GM18511 (cell line): ENCODE measurements around the gene LRMDA.

Experiments used
- ATAC-seq: cut with Tn5 transposase; IDR thresholded peaks from one replicate; pipeline ENCODE4 v1.9.1; 2021; ENCODE audit warnings: mild to moderate bottlenecking, moderate library complexity; ENCODE audit not compliant: unreplicated experiment

The LRMDA gene

DNA sequence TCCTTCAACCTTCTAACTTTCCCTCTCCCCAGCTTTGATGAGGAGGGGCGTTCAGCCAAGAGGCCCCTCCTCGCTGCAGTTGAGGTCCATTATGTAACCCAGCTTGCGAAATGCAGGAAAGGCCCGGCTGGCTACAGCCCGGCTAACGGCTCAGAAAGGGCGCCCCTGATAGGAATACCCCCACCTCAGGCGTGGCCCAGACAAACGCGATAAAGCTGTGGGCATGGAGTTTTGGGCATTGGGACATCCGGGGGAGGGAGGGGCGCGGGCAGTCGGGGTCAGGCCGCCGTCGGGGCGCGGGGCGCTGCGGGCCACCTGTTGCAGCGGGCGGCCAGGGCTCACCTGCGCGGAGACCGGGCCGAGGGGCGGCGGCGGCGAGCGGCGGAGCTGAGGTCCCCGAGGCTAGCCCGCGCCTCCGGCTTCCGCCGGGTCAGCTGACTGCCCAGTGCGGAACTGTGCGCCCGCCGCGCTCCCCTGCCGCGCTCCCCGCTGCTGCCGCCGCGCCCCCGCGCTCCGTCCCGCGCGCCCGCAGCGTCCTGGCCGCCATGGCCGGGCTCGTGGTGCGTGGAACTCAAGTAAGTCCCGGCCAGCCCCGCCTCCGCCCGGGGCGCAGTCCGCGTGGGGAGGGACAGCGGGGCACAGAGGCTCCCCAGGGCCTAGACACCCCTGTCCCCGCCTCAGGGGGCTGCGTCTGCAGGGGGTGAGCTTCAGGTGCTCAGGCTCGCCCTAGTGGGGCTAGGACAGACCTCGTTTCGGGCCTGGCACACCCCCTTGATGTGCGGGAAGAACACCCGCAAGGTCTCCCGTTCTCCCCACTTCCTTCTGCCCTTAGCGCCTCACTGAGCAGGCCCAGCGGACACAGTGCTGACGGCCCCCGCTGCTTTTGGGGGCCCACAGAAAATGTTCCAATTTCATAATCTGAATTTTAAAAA is at the start of gene LRMDA:
TSS of gene LRMDA (plus strand) at position 445 of the 932 bp plus-strand sequence.
- peak; percentile 58 for ATAC-seq

DNA sequence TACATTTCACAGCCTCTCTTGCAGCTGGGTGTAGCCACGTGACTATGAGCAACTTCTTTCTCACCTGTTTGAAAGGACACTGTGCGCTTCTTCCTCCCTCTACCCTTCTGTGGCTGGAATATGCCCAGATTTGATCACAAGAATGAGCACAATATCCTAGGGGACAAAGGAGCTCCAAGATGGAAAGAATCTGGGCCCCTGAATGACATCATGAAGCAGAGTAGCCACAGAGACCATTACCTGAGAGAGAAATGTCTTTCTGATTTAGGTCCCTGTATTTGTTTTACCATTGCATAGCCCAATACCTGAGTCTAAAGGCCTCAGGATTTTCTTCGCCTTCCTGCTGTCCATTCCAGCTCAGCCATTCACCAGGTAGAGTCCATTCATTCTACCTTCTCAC is 45.3 kb upstream of the LRMDA start:
- ATAC-seq, result no peak

DNA sequence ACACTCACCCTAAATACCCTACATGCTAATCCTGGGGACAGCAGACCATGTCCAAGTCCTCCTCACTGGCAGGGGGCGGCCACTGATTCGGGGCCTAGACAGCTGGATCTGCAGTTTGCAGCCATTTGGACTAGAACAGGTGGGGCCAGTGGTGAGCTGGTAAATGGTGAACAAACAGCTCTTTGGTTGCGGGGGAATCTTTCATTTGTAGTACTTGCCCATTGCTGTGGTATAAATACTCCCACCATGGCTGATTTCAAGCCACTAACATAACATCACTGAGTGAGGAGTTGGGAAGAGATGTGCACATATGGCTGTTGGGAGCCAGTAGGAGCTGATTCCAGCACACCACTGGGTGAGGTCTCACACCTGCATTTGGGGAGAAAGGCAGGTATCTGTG is 43.3 kb upstream of the LRMDA start:
- ATAC-seq, result no peak

DNA sequence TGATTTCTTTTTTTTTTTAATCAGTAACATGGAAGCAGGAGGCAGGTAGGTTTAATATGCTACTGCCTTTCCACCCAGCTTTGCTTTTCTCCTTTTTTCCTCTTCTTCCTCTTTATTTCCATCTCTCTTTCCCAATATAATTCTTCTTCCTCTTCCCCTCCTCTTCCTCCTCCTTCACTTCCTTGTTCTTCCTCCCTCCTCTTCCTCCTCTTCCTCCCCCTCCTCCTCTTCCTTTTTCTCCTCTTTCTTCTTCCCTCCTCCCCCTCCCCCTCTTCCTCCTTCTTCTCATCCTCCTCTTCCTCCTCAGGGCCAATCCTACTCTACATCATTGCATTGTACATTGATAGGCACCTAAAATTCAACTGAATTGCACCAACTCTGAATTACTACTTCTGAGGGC is 41.2 kb upstream of the LRMDA start:
- no peak for ATAC-seq

DNA sequence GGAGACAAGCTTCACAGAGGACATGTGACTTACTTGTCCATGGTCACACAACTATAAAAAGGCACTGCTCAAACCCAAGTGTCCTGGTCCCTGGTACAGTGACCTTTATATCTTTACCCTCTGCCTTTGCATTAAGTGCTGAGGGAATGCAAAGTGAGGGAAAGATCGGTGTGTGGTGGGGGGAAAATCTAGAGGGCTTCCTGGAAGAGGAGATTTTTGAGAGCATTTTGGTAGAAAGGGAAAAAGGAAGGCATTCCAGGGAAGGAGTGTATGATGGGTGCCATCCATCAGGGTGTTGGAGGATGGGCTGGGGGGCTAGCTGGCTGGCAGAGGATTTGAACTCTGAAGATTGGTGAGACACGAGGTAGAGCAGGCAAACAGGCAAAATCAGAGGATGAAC is 39.2 kb upstream of the LRMDA start:
- no peak for ATAC-seq

DNA sequence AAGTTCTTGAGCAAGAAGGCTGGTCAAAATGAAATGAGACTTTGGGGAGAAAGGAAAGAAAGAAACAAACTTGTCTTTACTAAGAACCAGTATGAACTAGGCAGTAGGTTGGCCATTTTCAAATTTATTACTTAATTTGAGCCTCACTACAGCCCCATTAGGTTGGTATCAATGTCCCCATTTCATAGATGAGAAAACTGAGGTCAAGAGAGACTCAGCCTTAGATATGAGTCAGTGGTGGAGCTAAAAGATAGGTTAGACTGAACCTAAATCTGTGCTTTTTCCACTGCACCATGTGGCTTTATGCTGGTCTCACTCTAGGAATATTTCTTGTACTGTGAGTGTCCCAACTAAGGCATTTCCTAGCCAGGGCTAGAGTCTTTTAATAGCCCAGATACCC is 38.7 kb upstream of the LRMDA start:
- no peak for ATAC-seq

DNA sequence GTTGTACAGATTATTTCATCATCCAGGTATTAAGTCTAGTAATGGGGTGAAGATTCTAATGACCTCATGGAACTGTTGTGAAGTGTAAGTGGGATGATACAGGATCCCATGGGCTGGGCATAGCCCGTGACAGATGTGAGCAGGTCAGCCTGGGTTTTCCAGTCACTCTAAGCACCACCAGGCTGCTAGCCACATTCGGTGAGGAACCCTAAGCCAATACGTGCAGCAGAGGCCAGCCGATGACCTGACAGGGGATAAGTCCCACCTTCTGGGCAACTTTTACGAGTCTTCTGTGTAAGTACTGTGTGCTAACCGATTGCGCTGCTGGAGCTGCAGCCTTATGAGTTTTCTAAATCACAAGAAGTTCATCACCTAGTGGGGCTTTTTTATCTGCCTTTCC is 37.2 kb upstream of the LRMDA start:
- ATAC-seq, result no peak

DNA sequence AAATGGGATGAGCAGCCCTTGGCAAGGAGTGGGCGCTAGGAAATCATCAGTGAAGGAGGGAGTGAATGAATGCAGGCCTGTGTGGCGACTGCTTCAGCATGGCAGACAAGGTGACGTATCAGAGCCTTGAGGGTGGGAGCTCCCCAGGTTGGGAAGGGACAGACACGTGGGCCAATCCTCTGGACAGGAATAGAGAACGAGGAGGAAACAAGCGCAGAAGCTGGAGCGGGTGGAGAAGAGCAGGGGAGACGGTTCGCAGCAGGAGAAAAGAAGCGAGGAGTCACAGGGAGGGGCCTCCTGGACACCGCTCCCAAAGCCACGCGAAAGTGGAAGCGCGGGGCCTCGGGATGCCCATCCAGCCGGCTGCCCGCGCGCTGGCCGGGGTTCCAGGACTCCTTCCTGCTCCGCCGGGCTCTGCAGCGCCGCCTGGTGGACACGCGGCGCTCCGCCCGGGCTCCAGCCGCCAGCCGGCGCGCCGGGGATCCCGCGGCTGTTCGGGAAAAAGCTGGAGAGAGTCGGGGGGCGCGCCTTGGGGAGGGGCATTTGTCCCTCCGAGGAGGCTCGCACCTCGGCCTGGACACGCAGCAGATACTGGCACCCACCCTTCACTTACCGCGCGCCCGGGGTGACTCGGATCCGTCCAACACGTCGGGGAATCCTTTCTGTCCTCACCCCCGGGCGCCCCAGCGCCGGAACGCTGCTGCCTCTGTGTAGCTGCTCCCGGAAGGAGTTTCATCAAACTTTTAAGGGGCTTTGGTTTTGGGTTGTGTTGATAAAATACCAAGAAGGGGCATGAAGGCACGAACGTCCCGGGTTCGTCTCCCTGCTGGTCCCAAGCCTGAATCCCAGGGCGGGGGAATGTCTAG is 36.1 kb upstream of the LRMDA start:
- no peak for ATAC-seq

DNA sequence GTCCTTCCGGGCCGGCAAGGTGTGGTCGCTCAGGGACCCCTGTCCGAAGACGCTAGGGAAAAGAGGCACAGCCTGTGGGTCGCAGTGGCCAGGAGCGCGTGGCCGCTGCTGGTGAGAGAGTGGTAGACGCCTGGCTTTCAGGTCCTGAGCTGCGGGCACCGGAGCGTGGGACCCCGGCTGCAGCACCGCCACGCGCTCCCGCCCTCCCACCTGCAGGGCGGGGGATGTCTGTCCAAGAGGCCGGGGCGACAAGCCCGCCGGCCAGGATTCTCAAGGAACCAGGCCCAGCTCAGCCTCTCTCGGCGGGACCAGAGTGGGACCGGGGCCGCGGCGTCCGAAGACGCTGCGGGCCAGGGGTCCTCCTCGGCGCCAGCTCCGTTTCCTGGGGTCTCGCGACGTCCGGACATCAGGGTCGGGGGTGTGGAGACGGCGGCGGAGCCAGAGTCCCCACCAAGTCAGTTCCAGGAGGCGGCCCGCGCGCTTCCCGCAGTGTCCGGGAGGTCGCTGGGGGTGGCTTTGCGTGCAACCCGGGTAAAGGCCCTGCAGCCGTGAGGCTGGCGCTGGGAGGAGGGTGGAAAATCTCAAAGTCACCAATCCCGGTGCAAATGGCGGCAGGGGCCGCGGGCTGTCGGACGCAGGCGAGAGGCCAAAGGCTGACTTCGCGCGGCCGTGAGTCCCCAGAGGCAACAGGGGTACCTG is 35.3 kb upstream of the LRMDA start:
- ATAC-seq, result no peak

DNA sequence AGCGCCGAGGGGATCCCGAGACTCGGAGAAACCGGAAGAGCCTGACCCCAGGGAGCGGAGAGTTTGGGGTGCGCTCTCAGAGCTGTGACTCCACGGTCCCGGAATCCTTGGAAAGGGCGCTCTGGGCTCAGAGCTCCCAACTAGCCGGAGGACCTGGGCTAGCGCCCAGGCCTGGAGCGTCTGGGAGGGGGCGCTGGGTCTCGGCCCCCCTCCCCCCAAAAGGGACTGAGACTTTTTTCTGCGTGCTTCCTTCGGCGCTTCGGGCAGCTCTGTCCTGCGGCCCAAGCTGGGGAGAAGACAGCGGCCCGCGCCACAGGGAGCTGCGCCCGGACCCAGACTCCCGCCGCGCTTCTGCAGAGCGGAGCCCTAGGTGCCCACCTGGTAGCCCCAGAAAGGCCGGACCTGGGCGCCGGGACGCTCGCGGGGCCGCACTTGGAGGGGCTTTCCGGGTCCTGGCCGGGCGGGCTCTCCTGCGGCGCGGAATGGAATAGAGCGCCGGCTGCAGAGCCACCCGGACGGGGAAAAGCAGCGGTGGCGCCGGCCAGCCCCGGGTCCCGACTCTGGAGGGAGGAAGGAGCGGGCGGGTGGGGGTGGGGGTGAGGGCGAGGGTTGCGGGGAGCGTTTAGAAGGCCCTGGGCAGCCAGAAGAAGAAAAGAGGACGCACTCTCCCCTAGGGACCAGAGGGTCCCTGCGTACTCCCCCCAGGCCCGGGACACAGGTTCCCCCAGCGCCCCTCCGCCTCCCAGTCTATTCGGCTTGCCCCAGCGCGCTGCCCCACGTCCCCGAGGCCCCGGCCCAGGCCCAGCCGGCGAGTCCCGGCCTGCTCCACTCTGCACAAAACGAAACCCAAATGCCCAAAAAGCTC is 34.6 kb upstream of the LRMDA start:
- ATAC-seq, result no peak

DNA sequence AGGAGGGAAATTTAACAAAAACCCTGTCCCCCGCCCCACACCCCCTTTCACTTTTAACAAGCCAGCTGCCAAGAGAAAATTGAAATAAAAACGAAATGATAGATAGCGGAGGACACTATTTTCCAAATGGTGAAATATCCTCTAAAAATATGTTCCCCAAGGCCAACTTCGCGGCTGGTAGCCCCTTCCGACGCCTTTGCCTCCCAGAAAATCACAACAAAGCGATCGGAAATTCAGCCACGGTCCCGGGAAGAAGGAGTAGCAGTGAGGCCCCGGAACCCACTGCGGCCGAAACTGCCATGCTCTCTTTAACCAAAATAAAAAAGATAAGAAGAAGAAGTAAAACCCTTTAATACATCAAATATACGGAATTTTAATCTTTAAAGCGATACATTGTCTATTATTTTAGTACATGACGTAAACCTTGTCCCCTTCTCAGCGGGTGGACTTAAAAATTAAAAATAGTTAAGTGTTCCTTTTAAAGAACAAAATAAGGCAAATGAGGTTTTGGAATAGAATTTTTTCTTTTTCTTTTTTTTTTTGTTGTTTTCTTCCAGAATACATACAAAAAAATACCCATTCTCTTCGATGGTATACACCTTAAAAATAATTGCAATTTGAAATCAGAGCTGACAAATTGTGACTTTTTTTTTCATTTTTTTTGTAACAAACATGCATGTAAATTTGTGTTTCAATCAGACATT is 33.8 kb upstream of the LRMDA start:
- ATAC-seq, result no peak

DNA sequence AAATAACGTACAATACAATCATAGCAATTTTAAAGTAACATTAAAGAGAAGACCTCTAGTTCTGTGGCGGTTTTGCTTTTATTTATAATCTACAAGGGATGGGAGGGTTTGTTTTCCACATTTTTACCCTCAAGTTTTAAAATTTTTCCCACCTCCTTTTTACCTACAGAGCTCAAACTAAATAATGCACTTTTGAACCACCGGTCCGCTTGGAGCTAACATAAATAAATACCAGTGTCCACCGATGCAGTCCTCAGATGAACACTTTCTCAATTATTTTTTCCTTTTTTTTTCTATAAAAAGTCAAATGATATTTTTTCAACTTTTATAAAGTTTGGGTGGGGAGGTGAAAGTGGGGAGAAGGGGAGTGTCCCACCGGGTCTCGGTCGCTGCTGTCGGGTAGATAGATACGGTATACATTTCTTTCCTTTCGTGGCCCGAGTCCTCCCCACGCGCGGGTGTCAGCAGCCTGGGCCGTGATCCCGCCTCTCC is 33.2 kb upstream of the LRMDA start:
- ATAC-seq, result no peak

DNA sequence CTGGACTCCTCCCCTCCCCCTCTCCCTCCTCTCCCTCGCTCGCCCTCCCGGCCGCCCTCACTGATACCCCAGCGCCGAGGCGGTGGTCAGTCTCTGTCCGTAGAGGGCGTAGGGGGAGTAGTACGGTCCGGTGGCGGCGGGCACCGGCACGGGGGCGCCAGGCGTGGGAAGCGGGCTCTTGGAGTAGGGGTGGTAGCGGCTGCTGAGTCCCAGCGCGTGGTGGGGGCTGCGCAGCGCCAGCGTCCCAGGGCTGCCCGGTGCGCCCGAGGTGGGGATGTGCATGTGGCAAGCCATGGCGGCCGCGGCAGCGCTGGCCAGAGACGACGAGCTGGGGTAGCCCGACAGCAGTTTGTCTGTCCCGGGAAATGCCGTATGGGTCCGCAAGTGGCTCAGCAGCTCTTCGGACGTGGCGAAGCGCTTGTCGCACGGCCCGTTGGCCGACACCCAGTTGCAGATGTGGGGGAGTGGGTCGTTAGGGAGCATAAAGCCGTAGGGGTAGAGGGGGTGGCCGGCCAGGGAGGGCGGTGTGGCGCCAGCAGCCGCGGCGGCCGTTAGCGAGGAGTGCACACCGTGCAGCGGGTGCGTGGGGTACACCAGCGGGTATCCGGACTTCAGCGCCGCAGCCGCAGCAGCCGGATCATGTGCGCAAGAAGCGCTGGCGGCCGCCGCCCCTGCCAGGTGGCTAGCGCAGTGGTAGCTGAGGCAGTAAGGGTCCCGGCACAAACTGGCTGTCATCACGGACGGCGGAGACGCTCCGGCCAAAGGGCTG is 32.5 kb upstream of the LRMDA start:
- ATAC-seq, result no peak

DNA sequence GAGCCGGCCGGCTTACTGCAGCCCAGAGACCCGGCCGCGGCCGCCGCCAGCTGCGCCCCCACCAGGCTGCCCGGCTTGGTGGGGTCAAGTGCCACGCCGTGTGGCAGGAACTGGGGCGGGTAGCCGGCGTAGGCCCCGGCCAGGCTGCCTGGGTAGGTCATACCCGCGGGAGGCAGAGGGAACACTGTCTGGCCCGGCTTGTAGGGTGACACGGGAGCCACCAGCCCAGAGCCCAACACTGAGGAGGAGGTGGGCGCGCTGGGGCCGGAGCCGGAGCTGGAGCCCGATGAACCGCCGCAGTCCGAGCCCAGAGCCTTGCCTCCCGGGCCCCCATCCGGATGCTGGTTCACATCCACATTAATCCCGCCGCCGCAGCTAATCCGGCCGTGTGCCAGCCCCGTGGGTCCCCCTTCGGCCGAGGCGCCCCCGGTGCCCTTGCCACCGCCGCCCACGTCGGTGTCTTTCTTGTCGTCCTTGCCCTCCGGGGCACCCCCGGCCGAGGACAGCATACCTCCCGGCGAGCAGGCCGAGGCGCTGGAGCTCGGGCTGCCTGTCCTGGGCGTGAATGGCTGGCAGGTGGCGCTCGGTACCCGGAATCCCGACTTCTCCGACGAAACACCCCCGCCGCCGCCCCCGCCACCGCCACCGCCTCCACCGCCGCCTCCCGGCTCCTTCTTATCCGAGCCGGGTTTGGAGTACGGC is 31.8 kb upstream of the LRMDA start:
- no peak for ATAC-seq

DNA sequence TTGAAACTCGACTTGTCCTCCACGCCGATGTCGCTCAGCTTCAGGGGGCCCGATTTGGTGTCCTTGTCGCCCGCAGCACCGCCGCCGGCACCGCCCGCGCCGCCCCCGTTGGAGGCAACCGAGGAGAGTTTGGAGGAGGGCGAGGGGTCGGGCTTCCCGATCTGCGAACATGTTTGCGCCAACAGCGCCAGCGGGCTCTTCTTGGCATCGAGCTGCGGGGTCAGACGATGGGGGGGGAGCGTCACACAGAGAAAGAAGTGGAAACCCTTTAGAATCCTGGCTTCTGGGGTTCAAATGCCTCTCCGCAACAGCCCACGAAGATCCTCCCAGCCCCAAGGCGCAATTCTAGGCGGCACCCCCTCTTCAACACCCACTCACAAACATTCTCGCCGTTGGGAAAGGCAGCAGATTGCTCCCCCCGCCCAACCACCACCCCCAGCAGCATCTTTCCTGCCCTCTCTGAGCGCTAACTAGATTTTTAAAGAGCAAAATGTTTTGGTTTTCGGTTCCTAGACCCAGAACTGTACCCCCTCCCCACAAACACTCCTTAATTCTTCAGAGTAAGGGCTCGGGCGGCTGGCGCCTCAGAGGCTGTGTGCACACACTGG is 31.2 kb upstream of the LRMDA start:
- no peak for ATAC-seq

DNA sequence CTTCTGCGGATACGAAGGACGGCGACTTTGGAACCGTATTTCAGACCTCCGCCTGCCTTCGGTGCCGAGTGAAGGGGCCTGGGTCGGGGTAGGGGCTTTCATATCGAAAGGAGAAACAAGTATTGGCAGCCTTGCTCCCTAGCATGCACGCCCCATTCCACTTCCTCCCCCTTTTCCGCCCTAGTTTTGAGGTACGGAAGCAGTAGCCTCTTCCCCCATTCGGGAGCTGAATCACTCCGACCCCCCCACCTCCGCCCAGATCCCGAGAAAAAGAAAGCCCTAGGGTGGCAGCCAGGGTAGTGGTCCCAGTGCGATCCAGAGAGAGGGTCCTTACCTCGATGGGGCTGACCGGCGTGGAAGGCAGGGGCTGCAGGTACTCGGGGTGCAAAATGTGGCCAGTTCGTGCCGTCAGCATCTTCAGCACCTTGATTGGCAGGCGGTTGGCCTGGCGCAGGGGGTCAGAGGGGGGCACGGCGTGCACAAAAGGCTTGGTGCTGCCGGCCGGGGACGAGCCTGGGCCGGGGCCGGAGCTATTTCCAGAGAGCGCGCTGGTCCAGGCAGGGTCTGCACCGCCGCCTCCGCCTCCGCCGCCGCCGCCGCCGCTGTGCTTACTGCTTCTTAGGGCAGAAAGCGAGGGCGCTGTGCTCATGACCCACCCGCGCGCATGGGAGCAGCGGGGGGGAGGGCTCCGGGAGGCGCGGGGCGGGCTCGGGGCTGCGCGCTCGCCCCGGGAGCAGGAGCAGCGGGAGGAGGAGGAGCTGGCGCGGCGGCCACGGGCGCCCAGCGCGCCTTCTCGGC is 30.5 kb upstream of the LRMDA start:
- peak; percentile 21 for ATAC-seq
